IMR-90 (cell line): ENCODE data around the gene PLSCR3. TPM values are rescaled to one million over a fixed set of nuclear protein-coding genes. Genes with fewer than 3 reads are reported as not detected.
A peak's percentile ranks its signal among the peaks of the same experiment; 100 is the strongest.

Experiments used
- ATAC-seq: fragments of 200-7000 bp; cut with Tn5 transposase; 2 replicates; pipeline ENCODE4 v1.9.1; 2020; ENCODE audit warnings: low read depth, mild to moderate bottlenecking, moderate library complexity
- BruUV-seq: library from RNA; stranded (reverse); fragments of 400-500 nt; replicated peaks from 2 replicates; lab custom pipeline; 2021; lab: Mats Ljungman, UMichigan
- CTCF ChIA-PET: fragments of 300-600 bp; formaldehyde crosslinking; extraction: SDS; loops from one replicate; lab custom pipeline; 2021; ENCODE audit warnings: antibody characterized with exemption; lab: Yijun Ruan, JAX
- POLR2A ChIA-PET: fragments of 300-600 bp; sonication (Branson Sonifier 250); formaldehyde crosslinking; loops from one replicate; lab custom pipeline; 2022; ENCODE audit warnings: antibody characterized with exemption; ENCODE audit not compliant: unreplicated experiment; lab: Charles Lee
- DNase-seq: peaks from one replicate; pipeline ENCODE4 v3.0.0; 2013
- H2AFZ ChIP-seq: replicated peaks from 2 replicates; pipeline ENCODE3; 2013; ENCODE audit warnings: low read length, mild to moderate bottlenecking; ENCODE audit not compliant: poor library complexity
- H2AK5ac ChIP-seq: 2 replicates; pipeline ENCODE4 v1.6.1; 2013; ENCODE audit warnings: low read depth, low read length, inconsistent platforms
- H2AK9ac ChIP-seq: replicated peaks from 2 replicates; pipeline ENCODE3; 2013; ENCODE audit warnings: mild to moderate bottlenecking, low read depth, low read length, moderate library complexity; ENCODE audit not compliant: poor library complexity
- H2BK120ac ChIP-seq: 2 replicates; pipeline ENCODE4 v1.6.1; 2013; ENCODE audit warnings: low read depth, low read length, inconsistent platforms
- H2BK15ac ChIP-seq: 3 replicates; pipeline ENCODE4 v1.6.1; 2013; ENCODE audit warnings: low read depth, low read length, inconsistent platforms
- H2BK20ac ChIP-seq: 2 replicates; pipeline ENCODE4 v1.6.1; 2013; ENCODE audit warnings: low read depth, mild to moderate bottlenecking, inconsistent platforms, low read length, moderate library complexity
- H2BK5ac ChIP-seq: 2 replicates; pipeline ENCODE4 v1.6.1; 2013; ENCODE audit warnings: mild to moderate bottlenecking, low read depth, low read length, inconsistent platforms; ENCODE audit not compliant: poor library complexity, severe bottlenecking
- H3K14ac ChIP-seq: replicated peaks from 2 replicates; pipeline ENCODE4 v1.6.1; 2013; ENCODE audit warnings: low read depth, low read length, inconsistent platforms
- H3K18ac ChIP-seq: 2 replicates; pipeline ENCODE4 v1.6.1; 2013; ENCODE audit warnings: low read depth, low read length, control low read depth
- H3K23ac ChIP-seq: 2 replicates; pipeline ENCODE4 v1.6.1; 2013; ENCODE audit warnings: low read depth, low read length, inconsistent platforms
- H3K27ac ChIP-seq: 2 replicates; pipeline ENCODE4 v1.5.1; 2013; ENCODE audit warnings: mild to moderate bottlenecking, control low read depth, low read length; ENCODE audit not compliant: insufficient read depth
- H3K27me3 ChIP-seq: 2 replicates; pipeline ENCODE4 v1.6.1; 2013; ENCODE audit warnings: low read length; ENCODE audit not compliant: control insufficient read depth, insufficient read depth
- H3K36me3 ChIP-seq: 2 replicates; pipeline ENCODE4 v1.6.1; 2013; ENCODE audit warnings: low read length, mixed read lengths; ENCODE audit not compliant: control insufficient read depth, insufficient read depth
- H3K4ac ChIP-seq: 2 replicates; pipeline ENCODE4 v1.6.1; 2013; ENCODE audit warnings: low read depth, low read length, inconsistent platforms
- H3K4me1 ChIP-seq: 2 replicates; pipeline ENCODE4 v1.6.1; 2013; ENCODE audit warnings: low read length, mixed read lengths; ENCODE audit not compliant: control insufficient read depth, insufficient read depth
- H3K4me2 ChIP-seq: 2 replicates; pipeline ENCODE4 v1.6.1; 2013; ENCODE audit warnings: low read depth, mild to moderate bottlenecking, control low read depth, low read length, moderate library complexity
- H3K4me3 ChIP-seq: 2 replicates; pipeline ENCODE4 v1.5.1; 2013; ENCODE audit warnings: low read depth, mild to moderate bottlenecking, control low read depth, low read length, moderate library complexity; ENCODE audit not compliant: insufficient read depth
- H3K56ac ChIP-seq: 2 replicates; pipeline ENCODE4 v1.6.1; 2013; ENCODE audit warnings: low read length, inconsistent platforms; ENCODE audit not compliant: insufficient read depth; ENCODE audit errors: extremely low read depth
- H3K79me1 ChIP-seq, 2 experiments: 2 replicates each; pipeline ENCODE4 v1.6.1; 2013; ENCODE audit warnings: low read length in 2 of 2, inconsistent platforms in 1 of 2, low read depth in 1 of 2
- H3K9ac ChIP-seq: 2 replicates; pipeline ENCODE4 v1.6.1; 2013; ENCODE audit warnings: low read depth, low read length, control low read depth
- H3K9me1 ChIP-seq: 2 replicates; pipeline ENCODE4 v1.6.1; 2013; ENCODE audit warnings: low read length, inconsistent platforms; ENCODE audit not compliant: insufficient read depth
- H3K9me3 ChIP-seq: 2 replicates; pipeline ENCODE4 v1.6.1; 2013; ENCODE audit warnings: low read length; ENCODE audit not compliant: control insufficient read depth, insufficient read depth
- H4K20me1 ChIP-seq: 2 replicates; pipeline ENCODE4 v1.6.1; 2013; ENCODE audit warnings: low read length, inconsistent platforms; ENCODE audit not compliant: insufficient read depth
- H4K5ac ChIP-seq: 2 replicates; pipeline ENCODE4 v1.6.1; 2013; ENCODE audit warnings: mild to moderate bottlenecking, low read depth, low read length, control low read depth
- H4K8ac ChIP-seq, 2 experiments: 2 replicates each; pipeline ENCODE4 v1.6.1; 2013; ENCODE audit warnings: low read depth in 2 of 2, low read length in 2 of 2, control low read depth in 1 of 2, inconsistent platforms in 1 of 2
- H4K91ac ChIP-seq: 2 replicates; pipeline ENCODE4 v1.6.1; 2013; ENCODE audit warnings: low read depth, low read length, inconsistent platforms; ENCODE audit not compliant: insufficient read depth
- ELK1 ChIP-seq: fragments of 150-350 bp; IDR thresholded peaks from 2 replicates; pipeline ENCODE4 v1.6.1; 2016; ENCODE audit warnings: low read depth, mild to moderate bottlenecking, low read length, moderate library complexity, borderline replicate concordance
- FOS ChIP-seq: fragments of 150-350 bp; IDR thresholded peaks from 2 replicates; pipeline ENCODE4 v1.6.1; 2016; ENCODE audit warnings: low read depth, low read length
- MAZ ChIP-seq: IDR thresholded peaks from 2 replicates; pipeline ENCODE4 v1.6.1; 2012; ENCODE audit warnings: low read depth, mild to moderate bottlenecking, low read length, improper control_type of control experiment, moderate library complexity, borderline replicate concordance
- POLR2A ChIP-seq: IDR thresholded peaks from 2 replicates; pipeline ENCODE4 v1.6.1; 2012; ENCODE audit warnings: mild to moderate bottlenecking, low read depth, low read length
- WGBS, 2 experiments: methylation state at CpG; one replicate each; pipeline versions ENCODE4 v1.1.5 to v1.1.7; 2013; ENCODE audit warnings: missing lambda C conversion rate in 2 of 2; ENCODE audit not compliant: insufficient read length in 1 of 2; ENCODE audit errors: extremely low coverage in 2 of 2; 5-methylcytosine and 5-hydroxymethylcytosine counted together
- dilution Hi-C: fragments of 300-500 bp; cut with HindIII; formaldehyde crosslinking; loops from one replicate; pipeline ENCODE4 v1.14.3; 2018; ENCODE audit warnings: low sequenced_read_pairs; ENCODE audit not compliant: unreplicated experiment
- in situ Hi-C: fragments of 300-500 bp; cut with MboI; formaldehyde crosslinking; loops from 3 replicates; pipeline ENCODE4 v1.14.3; 2019; ENCODE audit warnings: low sequenced_read_pairs, inconsistent platforms, mixed read lengths
- intact Hi-C: fragments of 100-400 bp; cut with micrococcal nuclease; formaldehyde crosslinking; loops from 2 replicates; pipeline ENCODE4 v1.10.0; 2022
- polyA plus RNA-seq, 3 experiments: library from polyadenylated mRNA; depleted of rRNA; stranded (reverse); fragments of >200 nt; gene quantifications; 2 replicates each; pipeline ENCODE4 v1.2.3, GENCODE V29; 2012; ENCODE audit warnings: low replicate concordance in 1 of 3
- total RNA-seq: library from RNA; depleted of rRNA; stranded (reverse); fragments of >200 nt; gene quantifications from 2 replicates; pipeline ENCODE4 v1.2.3, GENCODE V29; 2012
- TF ChIP-seq, protein P1 (sequence below): fragments of 150-350 bp; IDR thresholded peaks from 2 replicates; pipeline ENCODE4 v1.6.1; 2017; ENCODE audit warnings: mild to moderate bottlenecking, antibody characterized with exemption, low read length, low read depth

The PLSCR3 gene
- total and polyA plus RNA-seq, 2 of the 4 experiments (the other 2 are of a cell fraction): 6.1 to 116 TPM

GRCh38 chr17:7354262-7354843, 40.0 kb downstream of the PLSCR3 start:
- H4K8ac ChIP-seq: peak overlapping the region in 1 of 2 experiments; percentile 66; a peak in 1 of 4 replicates
- H3K23ac ChIP-seq: peak overlapping the region; percentile 83
- no peak overlapping the region for H2BK15ac ChIP-seq
- H3K9ac ChIP-seq: peak overlapping the region; percentile 18; the same call in 1 of the 2 replicates
- H2AK9ac ChIP-seq: peak overlapping the region; percentile 63
- H2BK5ac ChIP-seq: peak overlapping the region; percentile 38
- H3K9me1 ChIP-seq: peaks cover 21% of the 10 kb centered on the region
- intact Hi-C loops: loop anchor here (5.0 kb wide), 3 partner anchors 83 to 483 kb away; partner anchors contain the start of genes FGF11, SENP3 and TMEM102
- H3K79me1 ChIP-seq: peaks cover 24 to 53% of the 10 kb centered on the region in 2 experiments; a peak in 3 of 4 replicates
- no peaks in the 10 kb centered on the region for H3K27me3 ChIP-seq
- ATAC-seq (no peak), DNase-seq (peak; percentile 80)
- H2AFZ ChIP-seq: peak overlapping the region; percentile 37
- dilution Hi-C loops: no loop called here
- no peak overlapping the region; the same call in 1 of the 2 replicates for H2BK20ac ChIP-seq
- H4K91ac ChIP-seq: no peak overlapping the region
- H3K4me1 ChIP-seq: peaks cover 37% of the 10 kb centered on the region
- H3K14ac ChIP-seq: peak overlapping the region; percentile 55
- no peaks in the 10 kb centered on the region for H3K9me3 ChIP-seq
- in situ Hi-C loops: loop anchor here (10.0 kb wide), 1 partner anchor 200 kb away; the partner anchor contains the start of gene TNFSF13
- H3K18ac ChIP-seq: no peak overlapping the region
- H2BK120ac ChIP-seq: peak overlapping the region; percentile 48; the same call in 1 of the 2 replicates
- H4K5ac ChIP-seq: no peak overlapping the region
- H2AK5ac ChIP-seq: peak overlapping the region; percentile 94
- no peaks in the 10 kb centered on the region for H3K36me3 ChIP-seq
- TF ChIP-seq, protein P1, sequence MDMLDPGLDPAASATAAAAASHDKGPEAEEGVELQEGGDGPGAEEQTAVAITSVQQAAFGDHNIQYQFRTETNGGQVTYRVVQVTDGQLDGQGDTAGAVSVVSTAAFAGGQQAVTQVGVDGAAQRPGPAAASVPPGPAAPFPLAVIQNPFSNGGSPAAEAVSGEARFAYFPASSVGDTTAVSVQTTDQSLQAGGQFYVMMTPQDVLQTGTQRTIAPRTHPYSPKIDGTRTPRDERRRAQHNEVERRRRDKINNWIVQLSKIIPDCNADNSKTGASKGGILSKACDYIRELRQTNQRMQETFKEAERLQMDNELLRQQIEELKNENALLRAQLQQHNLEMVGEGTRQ: no peak
- TF ChIP-seq POLR2A (no peak), FOS (peak; percentile 31; the same call in 1 of the 2 replicates), ELK1 (no peak), MAZ (no peak)
- WGBS, 2 experiments: 61% methylated on average over 5 of the region's 9 CpGs; no CpG with 5 or more reads in 1 of the 2 experiments
- no TSS peak for BruUV-seq
- H3K4me3 ChIP-seq: no peak overlapping the region
- H3K4ac ChIP-seq: peak overlapping the region; percentile 45
- H4K20me1 ChIP-seq: peaks cover 22% of the 10 kb centered on the region
- CTCF ChIA-PET: interaction anchor here (4.1 kb wide), 1 partner anchor 206 kb away, joined by 19 read pairs; the partner anchor contains the start of gene SENP3
- H3K27ac ChIP-seq: peak overlapping the region; percentile 17; the same call in 1 of the 2 replicates
- H3K56ac ChIP-seq: no peak overlapping the region
- POLR2A ChIA-PET: no interaction called here
- H3K4me2 ChIP-seq: peak overlapping the region; percentile 68
